ENCODE measurements around the gene MYO1D. TPM values are rescaled to one million over a fixed set of nuclear protein-coding genes. Genes with fewer than 3 reads are reported as not detected.

MYO1D gene
- total RNA-seq, 4 donors from 2014 or later = 60.4 to 89.0 (median 82.5) TPM

DNA sequence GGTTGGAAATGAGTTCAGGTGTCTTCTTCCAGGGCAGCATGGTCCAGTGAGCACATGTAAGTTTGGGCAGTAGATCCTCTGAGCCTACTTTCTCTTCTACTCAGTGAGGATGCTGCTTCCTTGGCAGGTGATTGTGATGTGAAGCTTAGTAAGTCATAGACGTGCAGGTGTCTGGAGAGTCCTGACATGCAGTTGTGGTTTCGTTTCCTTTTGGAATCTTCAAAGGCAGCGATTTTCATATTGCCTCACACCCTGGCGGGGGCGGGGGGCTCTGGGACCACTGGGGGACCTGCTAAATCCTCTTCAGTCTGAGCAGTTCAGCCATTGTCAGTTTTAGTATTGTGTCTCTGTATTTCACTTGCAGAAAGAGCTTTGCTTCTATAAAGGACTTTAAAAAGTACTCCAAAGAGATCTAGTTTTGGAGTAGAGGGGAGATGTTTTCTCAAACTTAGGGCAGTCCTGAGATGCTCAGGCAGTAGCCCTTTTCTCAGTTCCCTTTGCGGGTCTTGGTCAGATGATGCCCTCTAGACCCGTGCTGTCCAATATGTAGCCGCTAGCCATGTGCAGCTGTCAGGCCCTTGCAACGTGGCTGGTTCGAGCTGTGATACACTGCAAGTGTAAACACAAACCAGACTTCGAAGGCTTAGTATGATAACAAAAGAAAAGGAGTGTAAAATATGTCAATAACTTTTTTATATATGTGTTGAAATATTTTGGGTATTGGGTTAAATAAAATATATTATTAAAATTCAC, 394.2 kb downstream of the MYO1D start:
- intact Hi-C loops (cut with DNase I; ENCODE audit: low total_unique reads) = no loop called here
- H3K4me3 ChIP-seq (ENCODE audit: low read depth, poor library complexity, severe bottlenecking) = no peak overlapping the region
- no peak for TF ChIP-seq POLR2A (IDR thresholded peaks at IDR 0.05)
- TF ChIP-seq, protein P1, sequence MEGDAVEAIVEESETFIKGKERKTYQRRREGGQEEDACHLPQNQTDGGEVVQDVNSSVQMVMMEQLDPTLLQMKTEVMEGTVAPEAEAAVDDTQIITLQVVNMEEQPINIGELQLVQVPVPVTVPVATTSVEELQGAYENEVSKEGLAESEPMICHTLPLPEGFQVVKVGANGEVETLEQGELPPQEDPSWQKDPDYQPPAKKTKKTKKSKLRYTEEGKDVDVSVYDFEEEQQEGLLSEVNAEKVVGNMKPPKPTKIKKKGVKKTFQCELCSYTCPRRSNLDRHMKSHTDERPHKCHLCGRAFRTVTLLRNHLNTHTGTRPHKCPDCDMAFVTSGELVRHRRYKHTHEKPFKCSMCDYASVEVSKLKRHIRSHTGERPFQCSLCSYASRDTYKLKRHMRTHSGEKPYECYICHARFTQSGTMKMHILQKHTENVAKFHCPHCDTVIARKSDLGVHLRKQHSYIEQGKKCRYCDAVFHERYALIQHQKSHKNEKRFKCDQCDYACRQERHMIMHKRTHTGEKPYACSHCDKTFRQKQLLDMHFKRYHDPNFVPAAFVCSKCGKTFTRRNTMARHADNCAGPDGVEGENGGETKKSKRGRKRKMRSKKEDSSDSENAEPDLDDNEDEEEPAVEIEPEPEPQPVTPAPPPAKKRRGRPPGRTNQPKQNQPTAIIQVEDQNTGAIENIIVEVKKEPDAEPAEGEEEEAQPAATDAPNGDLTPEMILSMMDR (IDR thresholded peaks at IDR 0.05) = no peak
- 72% methylated on average over 11 of the region's 11 CpGs for WGBS, 2 donors
- DNase-seq (ENCODE audit: low spot score in 2 of 2) = no peak

DNA sequence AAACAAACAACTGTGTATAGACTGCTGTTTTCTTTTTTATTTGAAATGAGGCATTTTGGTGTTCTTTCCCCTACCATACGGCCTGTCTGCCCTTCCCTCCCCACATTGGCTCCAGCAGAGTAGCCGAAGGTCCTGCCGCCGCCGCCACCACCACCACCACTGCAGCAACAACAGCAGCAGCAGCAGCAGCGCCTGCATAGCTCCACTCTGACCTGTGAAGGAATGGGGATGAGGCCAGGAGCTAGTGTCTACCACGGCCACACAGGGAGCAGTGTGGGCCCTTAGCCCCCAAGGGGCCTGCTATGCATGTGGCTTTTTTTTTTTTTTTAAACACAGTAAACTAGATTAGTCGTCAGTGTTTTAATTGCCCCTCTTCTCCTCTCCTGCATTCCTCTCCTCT, 395.7 kb downstream of the MYO1D start:
- TF ChIP-seq POLR2A (IDR thresholded peaks at IDR 0.05) = no peak
- TF ChIP-seq, protein P1 (IDR thresholded peaks at IDR 0.05) = no peak
- no peak overlapping the region for H3K4me3 ChIP-seq (ENCODE audit: low read depth, poor library complexity, severe bottlenecking)
- WGBS, 2 donors = 83 to 86% methylated on average over 8 of the region's 8 CpGs
- intact Hi-C loops (cut with DNase I; ENCODE audit: low total_unique reads) = no loop called here
- no peak for DNase-seq (ENCODE audit: low spot score in 2 of 2)

DNA sequence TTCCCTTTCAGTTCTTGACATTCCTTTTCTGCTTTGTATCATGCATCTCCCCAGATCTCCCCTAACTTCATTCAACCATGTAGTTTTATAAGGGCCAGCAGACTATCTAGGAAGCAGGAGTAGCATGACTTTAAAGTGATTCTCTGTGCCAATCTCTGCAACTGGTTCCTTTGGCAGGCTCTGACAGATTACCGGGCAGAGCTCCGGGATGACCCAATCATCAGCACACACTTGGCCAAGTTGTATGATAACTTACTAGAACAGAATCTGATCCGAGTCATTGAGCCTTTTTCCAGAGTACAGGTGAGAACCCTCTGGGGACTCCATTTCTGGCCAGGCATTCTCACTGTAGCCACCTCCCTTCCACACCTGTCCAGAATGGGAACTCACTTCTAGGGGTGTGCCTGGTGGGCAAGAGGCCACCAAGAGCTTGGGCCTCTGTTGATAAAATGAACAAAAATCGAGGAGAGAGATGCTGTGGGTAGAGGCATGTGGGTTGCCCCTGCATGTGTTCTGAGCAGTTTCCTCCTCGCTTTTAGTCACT, 397.8 kb downstream of the MYO1D start:
- WGBS, 2 donors = 55 to 58% methylated on average over 5 of the region's 5 CpGs
- intact Hi-C loops (cut with DNase I; ENCODE audit: low total_unique reads) = no loop called here
- H3K4me3 ChIP-seq (ENCODE audit: low read depth, poor library complexity, severe bottlenecking) = no peak overlapping the region
- TF ChIP-seq POLR2A (IDR thresholded peaks at IDR 0.05) = no peak
- TF ChIP-seq, protein P1 (IDR thresholded peaks at IDR 0.05) = no peak
- DNase-seq (ENCODE audit: low spot score in 2 of 2) = no peak

- no peak overlapping the region for H3K4me3 ChIP-seq (ENCODE audit: low read depth, poor library complexity, severe bottlenecking)
- no peak for TF ChIP-seq POLR2A (IDR thresholded peaks at IDR 0.05)
- TF ChIP-seq, protein P1 (IDR thresholded peaks at IDR 0.05) = no peak
- 94% methylated on average over 8 of the region's 8 CpGs for WGBS, 2 donors
- intact Hi-C loops (cut with DNase I; ENCODE audit: low total_unique reads) = no loop called here
- no peak for DNase-seq (ENCODE audit: low spot score in 2 of 2)
Observed at GRCh38 chr17:32477220-32477619, 399.7 kb downstream of the MYO1D start.

DNA sequence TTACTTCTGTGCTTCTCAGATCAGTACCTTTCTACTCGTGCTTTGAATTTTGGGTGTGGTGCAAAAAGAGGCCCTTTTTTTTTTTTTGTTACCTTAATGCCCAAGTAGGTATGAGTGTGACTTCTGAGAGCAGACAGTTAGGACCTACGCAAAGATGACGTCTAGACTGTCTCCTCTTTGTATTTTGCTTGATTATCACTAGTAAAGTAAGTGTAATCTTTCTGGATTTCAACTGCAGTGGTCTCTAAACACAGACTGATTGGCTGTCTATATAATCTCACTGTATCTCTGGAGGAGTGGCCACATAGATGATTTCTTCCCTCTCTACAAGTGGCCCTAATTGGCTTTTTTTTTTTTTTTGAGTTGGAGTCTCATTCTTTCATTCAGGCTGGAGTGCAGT, 401.7 kb downstream of the MYO1D start:
- no peak for DNase-seq (ENCODE audit: low spot score in 2 of 2)
- 86 to 92% methylated on average over 3 of the region's 3 CpGs for WGBS, 2 donors
- TF ChIP-seq, protein P1 (IDR thresholded peaks at IDR 0.05) = no peak
- no peak for TF ChIP-seq POLR2A (IDR thresholded peaks at IDR 0.05)
- intact Hi-C loops (cut with DNase I; ENCODE audit: low total_unique reads) = no loop called here
- no peak overlapping the region for H3K4me3 ChIP-seq (ENCODE audit: low read depth, poor library complexity, severe bottlenecking)
